ENCODE data around the gene C6orf163. TPM values are rescaled to one million over a fixed set of nuclear protein-coding genes. Genes with fewer than 3 reads are reported as not detected.

Gene C6orf163
- polyA plus RNA-seq, 4 donors, result 2.8 to 4.7 (median 3.8) TPM

GRCh38 chr6:87407901-87408720 lies 63.5 kb downstream of the C6orf163 start, which contains the start of gene CFAP206:
CFAP206 (plus strand) TSS chr6:87407972; CDS start chr6:87409840, 1,868 bp downstream.
- peak; percentile 69 to 79 (median 70) for DNase-seq (ENCODE audit: low read depth in 4 of 4, low spot score in 3 of 4)

DNA sequence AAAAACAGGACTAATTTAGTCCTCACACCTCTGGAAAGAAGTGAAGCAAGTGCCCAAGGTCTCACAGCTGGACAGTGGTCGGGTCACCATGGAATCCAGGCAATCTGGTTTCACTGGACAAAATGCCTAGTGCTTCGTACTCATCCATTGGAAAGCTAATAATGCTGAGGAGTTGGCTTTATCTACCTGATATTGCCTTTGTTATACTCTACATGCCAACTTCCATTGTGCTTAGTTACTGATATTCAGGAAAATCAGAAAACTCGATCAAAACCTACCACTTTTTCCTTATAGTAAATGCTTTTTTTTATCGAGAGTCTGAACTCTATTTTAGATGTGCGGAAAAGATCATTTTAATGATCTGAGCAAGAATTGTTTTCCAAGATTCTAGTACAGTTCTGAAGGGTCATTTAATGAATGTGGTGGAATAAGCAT lies 64.1 kb downstream of the C6orf163 start:
- DNase-seq (ENCODE audit: low read depth in 4 of 4, low spot score in 3 of 4), result peak in 1 of 4 donors; percentile 50

Other genes with a start within 250 kb of the C6orf163 start
- 1 to 10 TPM in 1 of 4 donors, under 1 TPM in 2, not detected in 1; 0.37 to 2.6 (median 0.56) TPM for gene CGA, start 249.7 kb upstream of the C6orf163 start, polyA plus RNA-seq (ENCODE audit: insufficient read length in 4 of 4)
- gene ZNF292, start 189.2 kb upstream of the C6orf163 start, polyA plus RNA-seq (ENCODE audit: insufficient read length in 4 of 4), result 10 to 100 TPM; 39.3 to 46.8 (median 41.6) TPM
- 10 to 100 TPM; 20.8 to 24.3 (median 21.6) TPM for gene SMIM8, start 22.2 kb upstream of the C6orf163 start, polyA plus RNA-seq (ENCODE audit: insufficient read length in 4 of 4)
- gene GJB7, start 15.5 kb upstream of the C6orf163 start, polyA plus RNA-seq (ENCODE audit: insufficient read length in 4 of 4), result under 1 TPM in 2 of 4 donors, not detected in 2; 0.17 to 0.32 TPM
- gene CFAP206, start 63.2 kb downstream of the C6orf163 start, polyA plus RNA-seq (ENCODE audit: insufficient read length in 4 of 4), result 1 to 10 TPM in 3 of 4 donors, under 1 TPM in 1; 0.37 to 3.7 (median 3.1) TPM
- 10 to 100 TPM; 37.4 to 51.4 (median 42.4) TPM for gene SLC35A1, start 128.2 kb downstream of the C6orf163 start, polyA plus RNA-seq (ENCODE audit: insufficient read length in 4 of 4)
- gene RARS2, start 245.2 kb downstream of the C6orf163 start, polyA plus RNA-seq (ENCODE audit: insufficient read length in 4 of 4), result 10 to 100 TPM; 54.5 to 63.9 (median 60.1) TPM
- 10 to 100 TPM; 34.5 to 49.8 (median 40.3) TPM for gene ORC3, start 245.3 kb downstream of the C6orf163 start, polyA plus RNA-seq (ENCODE audit: insufficient read length in 4 of 4)